K562 (cell line): ENCODE results near the gene RC3H2. TPM values are rescaled to one million over a fixed set of nuclear protein-coding genes. Genes with fewer than 3 reads are reported as not detected.

ENCODE experiments used
- ATAC-seq: fragments of 200-7000 bp; cut with Tn5 transposase; 3 replicates; pipeline ENCODE4 v1.9.1; 2020; ENCODE audit warnings: moderate library complexity
- BruUV-seq: library from RNA; stranded (reverse); fragments of 400-500 nt; replicated peaks from 2 replicates; lab custom pipeline; 2021; lab: Mats Ljungman, UMichigan
- CTCF ChIA-PET: fragments of 300-600 bp; formaldehyde crosslinking; extraction: SDS; loops from one replicate; lab custom pipeline; 2021; ENCODE audit warnings: low intra/inter-chr PET ratio; lab: Yijun Ruan, JAX
- POLR2A ChIA-PET: fragments of 300-600, 350-650 bp; sonication (Branson Sonifier 250); formaldehyde crosslinking; extraction: SDS; loops from one replicate; lab custom pipeline; 2021; ENCODE audit warnings: antibody characterized with exemption, inconsistent platforms; lab: Yijun Ruan, JAX
- DNase-seq, 4 experiments: peaks; one replicate each; pipeline versions ENCODE4 v3.0.0 to v3.0.0-alpha.2; 2011 to 2018; ENCODE audit warnings: low spot score in 3 of 4, mixed read lengths in 3 of 4; ENCODE audit errors: extremely low read depth in 1 of 4
- FAIRE-seq: peaks from 2 replicates; lab custom pipeline; 2011; peaks lifted over from hg19 to GRCh38; lab: Jason Lieb, UNC
- H2AFZ ChIP-seq: 2 replicates; pipeline ENCODE4 v1.6.0; 2011; ENCODE audit warnings: low read depth, low read length, control low read depth, inconsistent platforms
- H3K27ac ChIP-seq: fragments of 200-600 bp; 3 replicates; pipeline ENCODE4 v1.8.0; 2011; ENCODE audit warnings: low read depth, mild to moderate bottlenecking, control low read depth, inconsistent platforms, low read length, moderate library complexity, mixed read lengths; ENCODE audit errors: extremely low read depth
- H3K27me3 ChIP-seq, 2 experiments: fragments of 300-600 bp in 1 of 2; 2 replicates in 1 of 2; 3 replicates in 1 of 2; pipeline versions ENCODE4 v1.6.0 to v1.8.0; 2011; ENCODE audit warnings: inconsistent platforms in 2 of 2, low read length in 2 of 2, mild to moderate bottlenecking in 1 of 2, mixed read lengths in 1 of 2, moderate library complexity in 1 of 2; ENCODE audit not compliant: control insufficient read depth in 2 of 2, insufficient read depth in 2 of 2
- H3K36me3 ChIP-seq: fragments of 300-600 bp; 3 replicates; pipeline ENCODE4 v1.8.0; 2011; ENCODE audit warnings: mild to moderate bottlenecking, low read length, inconsistent platforms; ENCODE audit not compliant: control insufficient read depth, insufficient read depth
- H3K4me1 ChIP-seq, 2 experiments: fragments of 200-600 bp in 1 of 2; replicated peaks in 1 of 2; 2 replicates in 1 of 2; 3 replicates in 1 of 2; pipeline versions ENCODE4 v1.5.1 to v1.8.0; 2011; ENCODE audit warnings: inconsistent platforms in 2 of 2, low read length in 2 of 2, mild to moderate bottlenecking in 1 of 2, mixed read lengths in 1 of 2, moderate library complexity in 1 of 2; ENCODE audit not compliant: control insufficient read depth in 2 of 2, insufficient read depth in 2 of 2
- H3K4me2 ChIP-seq: 2 replicates; pipeline ENCODE4 v1.6.1; 2011; ENCODE audit warnings: low read length, control low read depth, inconsistent platforms, mixed read lengths; ENCODE audit not compliant: insufficient read depth
- H3K4me3 ChIP-seq: fragments of 200-600 bp; sonication (generic), shearing (Covaris generic); 2 replicates; pipeline ENCODE4 v1.5.1; 2016; ENCODE audit warnings: control low read depth, inconsistent platforms
- H3K79me2 ChIP-seq: fragments of 200-600 bp; 3 replicates; pipeline ENCODE4 v1.8.0; 2011; ENCODE audit warnings: low read length, inconsistent platforms; ENCODE audit not compliant: control insufficient read depth, insufficient read depth
- H3K9ac ChIP-seq, 2 experiments: 2 replicates each; pipeline versions ENCODE4 v1.6.0 to v1.6.1; 2011; ENCODE audit warnings: low read depth in 2 of 2, low read length in 2 of 2, control low read depth in 1 of 2, inconsistent platforms in 1 of 2, mild to moderate bottlenecking in 1 of 2, mixed read lengths in 1 of 2; ENCODE audit not compliant: insufficient read depth in 1 of 2
- H3K9me1 ChIP-seq: one replicate; pipeline ENCODE4 v1.6.0; 2011; ENCODE audit warnings: inconsistent platforms, mild to moderate bottlenecking, low read length, moderate library complexity; ENCODE audit not compliant: control insufficient read depth, insufficient read depth
- H3K9me3 ChIP-seq: replicated peaks from 2 replicates; pipeline ENCODE4 v1.5.1; 2011; ENCODE audit warnings: low read depth, low read length, inconsistent platforms; ENCODE audit not compliant: control insufficient read depth, insufficient read depth
- H4K20me1 ChIP-seq: replicated peaks from 2 replicates; pipeline ENCODE4 v1.6.1; 2011; ENCODE audit warnings: low read length, inconsistent platforms, mixed read lengths; ENCODE audit not compliant: control insufficient read depth, insufficient read depth
- E4F1 ChIP-seq: fragments of 250-450 bp; sonication (Bioruptor Pico); IDR thresholded peaks from 2 replicates; pipeline ENCODE4 v1.5.0; 2021; ENCODE audit warnings: mild to moderate bottlenecking, borderline replicate concordance
- ZBTB5 ChIP-seq: fragments of 450-650 bp; IDR thresholded peaks from 2 replicates; pipeline ENCODE4 v1.6.1; 2017; ENCODE audit warnings: antibody characterized with exemption
- WGBS: fragments of 100-300 bp; shearing (Covaris generic); methylation state at CpG from one replicate; pipeline ENCODE4 v1.1.6; 2016; ENCODE audit warnings: low coverage, mixed read lengths; ENCODE audit not compliant: insufficient coverage; ENCODE audit errors: missing lambda C conversion rate; 5-methylcytosine and 5-hydroxymethylcytosine counted together
- in situ Hi-C: fragments of 300-500 bp; cut with MboI; formaldehyde crosslinking; loops from 4 replicates; pipeline ENCODE4 v1.15.0; 2018; ENCODE audit warnings: inconsistent platforms, mixed read lengths
- intact Hi-C: fragments of 100-400 bp; cut with micrococcal nuclease; formaldehyde crosslinking; loops from 2 replicates; pipeline ENCODE4 v1.14.2; 2022
- polyA plus RNA-seq, 8 experiments: library from polyadenylated mRNA; depleted of rRNA in 4 of 8; stranded (reverse) in 5 of 8; unstranded in 3 of 8; fragments of >200 nt; fragmentation: Nextera tagmentation in 2 of 8; fragmentation: Illumina TruSeq in 1 of 8; extraction: Ambion mirVana in 2 of 8; extraction: Trizol in 1 of 8; gene quantifications; 2 replicates each; pipeline versions ENCODE4 v1.2.1 to v1.2.3, GENCODE V29; 2011 to 2014; ENCODE audit warnings: inconsistent platforms in 1 of 8, missing spikeins in 1 of 8
- total RNA-seq, 7 experiments: library from RNA; depleted of rRNA in 6 of 7; stranded (reverse); fragments of >200 nt in 6 of 7; fragmentation: Illumina TruSeq in 2 of 7; extraction: Trizol in 2 of 7; gene quantifications; 2 replicates each; pipeline versions ENCODE4 v1.2.1 to v1.2.3, GENCODE V29; 2011 to 2021; ENCODE audit warnings: low replicate concordance in 1 of 7

Gene RC3H2
- total and polyA plus RNA-seq, 9 of the 15 experiments (the other 6 are each of a cell fraction or from before 2014, with no cell fraction given), result 5.6 to 35.4 (median 18.6) TPM

GRCh38 chr9:122888480-122888879 lies 16.7 kb downstream of the RC3H2 start (continued):
- no peak for TF ChIP-seq ZBTB5

GRCh38 chr9:122883125-122883524 lies 22.0 kb downstream of the RC3H2 start:
- no peaks in the 10 kb centered on the region for H3K4me1 ChIP-seq
- H3K36me3 ChIP-seq, result peaks cover 79% of the 10 kb centered on the region
- H3K9me1 ChIP-seq, result no peaks in the 10 kb centered on the region
- H3K27me3 ChIP-seq, result no peaks in the 10 kb centered on the region
- intact Hi-C loops, result no loop called here
- no peak overlapping the region for H3K4me3 ChIP-seq
- no TSS peak for BruUV-seq
- ChIA-PET POLR2A (interaction anchor here (0.6 kb wide), 1 partner anchor 14 kb away, joined by 3 read pairs; no protein-coding TSS in a partner anchor), CTCF (no interaction called here)
- H2AFZ ChIP-seq, result no peak overlapping the region
- no peak for TF ChIP-seq E4F1 (CRISPR knock-in tag)
- H3K9ac ChIP-seq, result no peak overlapping the region
- no peaks in the 10 kb centered on the region for H3K9me3 ChIP-seq
- ATAC-seq (no peak), DNase-seq (no peak), FAIRE-seq (peak; percentile 46)
- no peak overlapping the region for H3K4me2 ChIP-seq
- WGBS, result 92% methylated on average over 2 of the region's 2 CpGs
- H4K20me1 ChIP-seq, result no peaks in the 10 kb centered on the region
- H3K27ac ChIP-seq, result no peak overlapping the region
- in situ Hi-C loops, result no loop called here
- H3K79me2 ChIP-seq, result no peaks in the 10 kb centered on the region
